AG08395 (cell line): ENCODE measurements around the gene POU3F1.
A peak's percentile ranks its signal among the peaks of the same experiment; 100 is the strongest.

Experiments used
- DNase-seq: peaks from one replicate; pipeline ENCODE4 v3.0.0; 2012; ENCODE audit warnings: mixed read lengths, low spot score

The POU3F1 gene

DNA sequence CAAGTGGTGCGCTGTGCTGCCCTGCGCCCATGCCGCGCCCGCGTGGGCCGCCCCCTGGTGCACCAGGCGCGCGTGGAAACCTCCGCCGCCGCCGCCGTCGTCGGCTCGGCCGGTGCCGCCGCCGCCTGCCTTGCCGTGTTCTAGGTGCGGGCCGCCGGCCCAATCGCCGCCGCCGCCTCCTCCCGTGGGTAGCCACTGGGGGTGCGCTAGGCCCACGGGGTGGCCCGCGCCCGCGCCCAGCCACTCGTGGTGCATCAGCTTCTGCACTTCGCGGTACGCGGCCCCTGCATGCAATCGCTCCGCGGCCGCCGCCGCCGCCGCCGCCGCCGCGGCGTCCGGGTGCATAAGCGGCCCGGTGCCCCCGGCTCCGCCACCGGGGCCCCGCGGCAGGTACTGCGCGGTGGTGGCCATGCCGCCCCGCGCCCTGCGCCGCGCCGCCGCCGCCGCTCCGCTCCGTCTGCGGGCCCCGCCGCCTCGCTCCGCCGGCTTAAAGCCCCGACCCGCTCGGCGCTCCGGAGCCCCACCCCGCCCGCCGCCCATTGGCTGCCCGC, at the start of gene POU3F1:
POU3F1 (minus strand) TSS at position 461 of the 551 bp plus-strand sequence; CDS start at position 411, 50 bp downstream.
- DNase-seq, result no peak

DNA sequence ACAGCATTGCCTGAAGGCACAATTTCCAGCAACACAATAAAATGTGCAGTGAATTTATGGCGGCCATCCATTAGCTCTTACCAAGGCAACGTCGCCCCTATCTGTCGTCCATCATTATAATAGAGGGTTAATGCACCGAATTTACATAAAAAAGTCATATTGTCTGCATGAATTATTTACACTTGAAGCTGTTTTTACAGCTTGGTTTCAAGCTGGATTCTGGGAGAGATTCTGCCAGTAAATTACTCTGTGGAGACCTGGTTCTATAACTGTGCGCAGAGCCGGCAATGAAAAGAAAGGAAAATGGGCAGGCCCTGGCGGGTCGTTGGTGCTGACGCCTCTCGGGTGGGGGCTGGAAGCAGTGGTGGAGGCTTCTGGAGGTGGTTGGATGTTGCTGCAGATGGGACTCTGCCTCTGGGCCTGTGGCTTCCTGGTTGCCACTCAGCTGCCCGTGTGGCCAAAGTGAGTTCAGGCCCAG, 48.9 kb upstream of the POU3F1 start:
- no peak for DNase-seq

DNA sequence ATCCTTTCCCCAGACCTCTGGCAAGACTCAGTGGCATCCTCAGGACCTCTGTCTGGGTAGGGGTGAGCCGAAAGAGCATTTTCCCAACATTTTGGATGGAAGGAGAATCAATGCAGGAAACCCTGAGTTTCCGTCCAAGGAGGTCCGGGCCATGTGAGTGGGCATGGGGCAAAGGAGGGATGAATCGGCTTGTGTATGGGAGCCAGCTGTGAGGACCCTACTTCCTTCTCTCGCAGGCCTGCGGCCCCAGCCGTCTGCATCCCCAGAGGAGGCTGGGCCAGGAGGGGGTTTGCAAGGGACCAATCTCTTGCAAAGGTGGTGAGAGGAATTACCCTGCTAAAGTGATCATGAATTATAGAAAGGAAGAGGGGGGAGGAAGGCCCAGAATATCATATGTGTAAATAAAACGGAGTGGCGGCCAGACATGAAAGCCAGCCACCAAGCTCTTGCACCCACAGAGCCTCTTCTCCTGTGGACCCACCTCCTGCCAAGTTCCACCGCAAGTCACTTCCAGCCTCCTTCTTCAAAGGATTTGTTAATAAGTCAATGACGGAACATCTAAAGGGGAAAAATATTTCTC, 48.2 kb upstream of the POU3F1 start:
- DNase-seq, result no peak

DNA sequence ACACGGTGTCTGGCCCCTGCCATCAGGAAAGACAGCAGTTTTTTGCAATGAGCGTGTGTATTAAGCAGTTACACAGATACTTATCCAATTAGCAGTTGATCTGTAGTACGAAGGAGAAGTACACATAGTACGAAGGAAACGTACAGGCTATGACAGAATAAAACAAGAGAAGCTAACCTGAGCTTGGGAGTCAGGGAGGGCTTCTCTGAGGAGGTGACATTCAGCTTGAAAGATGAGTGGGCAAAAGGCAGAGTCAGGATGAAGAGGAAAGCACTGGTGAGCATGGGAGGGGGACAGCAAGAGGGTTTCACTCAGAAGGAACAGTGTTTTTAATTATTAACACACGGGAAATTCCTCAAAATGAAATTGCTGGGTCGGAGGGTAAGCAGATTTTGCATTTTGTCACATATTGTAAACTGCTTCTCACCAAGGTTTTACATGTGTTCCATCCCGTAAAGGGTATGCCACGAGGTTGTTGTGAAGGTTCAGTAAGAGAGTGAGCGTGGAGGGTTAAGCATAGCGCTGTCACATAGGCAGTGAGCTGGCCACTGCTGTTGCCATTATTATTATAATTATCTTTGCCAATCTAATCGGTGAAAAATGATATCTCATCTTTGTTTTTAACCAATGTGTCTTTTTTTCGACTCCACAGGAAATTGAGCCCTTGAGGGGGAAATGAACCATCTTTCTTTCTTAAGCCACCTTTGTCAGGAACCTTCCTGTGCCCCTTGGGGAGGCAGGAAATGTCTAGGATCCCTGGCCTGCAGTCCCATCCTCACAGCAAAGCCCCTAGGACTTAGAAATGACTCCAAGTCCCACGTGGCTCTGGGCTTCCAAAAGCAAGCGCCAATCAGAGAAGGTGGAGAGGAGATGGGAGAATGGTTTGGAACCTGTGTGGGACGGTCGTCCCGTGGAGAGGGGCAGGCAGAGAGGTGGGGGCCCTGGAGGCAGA, 47.3 kb upstream of the POU3F1 start:
- DNase-seq, result no peak

DNA sequence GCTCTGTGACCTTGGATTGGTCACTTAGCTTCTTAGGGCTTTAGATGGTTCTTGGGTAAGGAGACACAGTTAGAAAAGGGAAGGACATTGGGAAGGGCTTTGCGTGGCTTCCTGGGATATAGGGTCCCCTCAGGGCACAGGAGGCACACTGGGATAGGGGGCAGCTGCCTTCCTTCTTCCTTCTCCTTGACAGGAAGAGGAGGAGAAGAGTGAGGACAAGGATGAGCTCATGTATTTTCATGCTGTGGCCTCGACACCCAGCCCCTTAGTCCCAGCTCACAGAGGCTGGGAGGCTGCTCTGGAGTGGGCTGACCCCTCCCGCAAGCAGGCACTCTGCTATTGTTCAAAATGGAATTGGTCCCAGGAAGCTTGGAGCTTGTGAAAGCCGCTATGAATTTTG, 45.7 kb upstream of the POU3F1 start:
- no peak for DNase-seq

DNA sequence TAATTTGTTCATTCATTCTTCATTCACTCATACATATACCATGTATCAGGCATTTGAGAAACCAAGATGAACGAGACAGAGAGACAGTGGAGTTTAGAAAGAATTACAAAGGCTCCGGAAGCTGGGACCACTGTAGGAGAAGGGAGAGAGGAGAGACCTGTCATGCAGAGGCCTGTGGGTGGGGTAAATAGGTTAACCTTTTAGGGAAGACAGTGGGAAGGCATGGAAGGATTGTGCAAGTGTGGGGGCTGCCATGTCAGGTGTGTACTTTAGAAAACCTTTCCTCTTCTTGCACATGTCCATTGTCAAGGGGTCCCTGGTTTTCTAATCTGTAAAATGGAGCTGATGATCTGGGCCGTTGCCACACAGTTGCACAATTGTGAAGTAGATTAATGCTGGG, 44.2 kb upstream of the POU3F1 start:
- no peak for DNase-seq

DNA sequence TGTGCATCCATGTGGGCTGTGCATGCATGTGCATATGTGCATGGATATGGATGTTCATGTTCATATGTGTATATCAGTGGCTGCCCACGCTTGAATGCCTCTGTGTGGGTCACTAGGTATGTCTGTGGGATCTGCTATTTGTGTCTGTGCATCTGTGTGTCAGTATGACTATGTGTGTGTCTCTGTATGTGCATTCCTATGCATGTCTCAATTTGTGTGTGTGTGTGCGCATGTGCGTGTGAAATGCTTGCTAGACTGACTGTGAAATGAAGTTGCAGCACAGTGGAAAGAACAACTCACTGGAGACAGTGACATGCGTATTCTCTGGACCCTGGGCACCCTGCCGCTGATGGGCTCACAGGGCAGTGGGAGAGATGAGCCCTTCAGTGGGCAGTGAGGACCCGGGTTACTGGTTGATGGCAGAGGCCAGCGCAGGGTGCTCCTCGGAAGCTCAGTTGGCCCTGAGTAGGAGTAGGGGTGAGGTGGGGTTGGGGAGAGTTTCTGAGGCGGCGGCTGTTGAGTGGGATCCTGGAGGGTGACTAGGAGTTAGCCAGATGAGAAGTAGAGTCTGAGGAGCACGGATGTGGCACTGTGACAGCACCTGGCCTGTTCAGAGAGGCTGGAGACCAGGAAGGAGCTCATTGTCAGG, 43.2 kb upstream of the POU3F1 start:
- DNase-seq, result no peak

DNA sequence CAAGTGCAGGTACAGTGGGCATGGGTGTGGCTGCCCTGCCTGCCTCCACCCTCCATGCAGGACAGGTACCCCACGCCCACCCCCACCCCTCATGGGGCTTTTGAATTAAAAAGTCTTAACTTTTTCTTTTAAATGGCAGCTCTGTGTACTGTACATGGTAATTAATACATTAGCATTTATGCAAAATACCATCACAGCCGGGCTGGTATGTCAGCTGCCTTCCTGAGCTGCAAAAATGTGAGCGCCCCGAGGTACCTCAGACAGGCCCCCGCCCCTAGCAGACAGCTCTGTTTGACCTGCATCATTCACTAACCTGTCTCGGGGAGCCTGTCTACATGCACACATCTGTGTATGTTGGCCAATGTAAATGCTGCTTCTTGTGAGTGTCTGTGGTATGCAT, 42.2 kb upstream of the POU3F1 start:
- DNase-seq, result no peak

DNA sequence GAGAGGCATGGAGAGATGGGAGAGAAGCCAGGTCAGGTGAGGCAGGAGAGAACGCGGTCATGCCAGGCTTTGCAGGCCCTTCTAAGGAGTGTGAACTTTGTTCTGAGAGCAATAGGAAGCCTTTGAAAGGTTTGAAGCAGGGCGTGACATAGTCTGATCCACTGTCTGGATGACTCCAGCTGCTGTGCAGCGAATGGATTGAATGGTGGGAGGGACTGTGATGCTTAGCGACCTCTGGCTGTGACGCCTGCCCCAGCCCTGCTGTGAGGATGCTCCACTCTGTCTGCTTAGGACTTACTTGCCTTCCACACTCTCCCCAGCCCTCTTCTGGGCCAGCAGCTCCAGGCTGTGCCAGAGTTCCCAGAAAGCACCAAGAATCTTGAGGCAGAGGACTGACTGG, 41.8 kb upstream of the POU3F1 start:
- no peak for DNase-seq

DNA sequence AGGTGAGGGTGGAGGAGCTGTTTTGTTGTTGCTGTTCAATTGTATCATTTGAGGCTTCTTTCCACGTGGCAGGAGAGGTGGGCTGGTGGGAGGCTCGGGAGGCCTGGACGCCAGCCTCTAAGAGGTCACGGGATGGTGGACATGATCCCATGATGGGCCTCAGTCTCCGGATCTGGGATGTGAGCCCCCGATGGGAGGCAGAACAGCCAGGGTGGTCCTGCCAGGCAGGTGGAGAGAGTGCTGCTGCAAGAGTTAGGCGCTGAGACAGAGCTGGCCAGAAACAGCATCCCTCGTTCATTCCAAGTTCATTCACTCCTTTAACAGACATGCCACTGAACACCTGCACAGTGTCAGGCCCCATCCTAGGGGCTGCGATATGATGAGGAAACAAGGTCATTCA, 41.1 kb upstream of the POU3F1 start:
- no peak for DNase-seq

DNA sequence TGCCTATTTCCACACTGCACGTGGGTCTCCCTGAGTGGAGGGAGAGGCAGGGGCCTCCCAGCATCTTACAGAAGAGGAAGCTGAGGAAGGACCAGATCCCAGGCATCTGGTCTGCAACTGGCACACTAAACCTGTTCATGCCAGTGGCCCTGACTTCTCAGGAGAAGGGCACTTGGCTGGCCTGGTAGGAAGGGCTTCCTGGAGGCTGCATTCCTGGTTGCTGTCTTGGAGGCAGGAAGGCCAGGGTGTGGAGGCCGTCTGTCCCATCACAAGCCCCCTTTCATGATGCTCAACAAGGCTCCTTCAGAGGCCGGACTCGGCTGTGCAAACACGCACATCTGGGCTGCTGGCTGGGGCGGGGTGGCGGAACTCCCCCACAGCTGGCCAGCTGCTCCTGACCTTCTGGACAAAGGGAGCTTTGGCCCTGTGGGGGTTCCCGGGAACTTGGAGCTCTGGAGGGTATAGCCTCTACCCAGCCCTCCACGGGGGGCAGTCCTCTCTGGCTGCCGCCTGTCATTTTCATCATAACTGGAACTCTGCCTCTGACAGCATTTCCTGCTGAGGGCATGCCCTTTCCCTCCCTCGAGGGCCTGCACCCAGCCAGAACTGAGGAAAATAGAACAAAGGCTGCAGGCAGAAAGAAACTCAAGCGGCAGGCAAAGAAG, 39.2 kb upstream of the POU3F1 start:
- DNase-seq, result no peak

DNA sequence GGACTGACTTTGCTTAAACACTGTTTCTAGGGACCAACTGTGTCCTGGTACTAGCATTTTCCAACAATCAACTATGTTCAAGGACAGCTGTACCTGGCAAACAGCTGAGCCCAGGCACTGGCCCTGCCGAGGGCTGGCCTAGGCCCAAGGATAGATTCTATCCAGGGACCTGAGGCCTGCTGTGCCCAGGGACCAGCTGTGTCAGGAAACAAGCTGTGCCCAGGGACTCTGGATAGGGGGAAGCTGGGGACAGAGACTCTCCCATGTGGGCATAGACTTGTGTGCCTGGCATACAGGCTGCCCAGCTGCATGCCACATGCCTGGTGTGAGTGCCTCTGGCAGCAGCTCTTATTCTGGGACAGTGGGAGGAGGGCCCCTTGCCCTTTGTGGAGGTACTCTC, 38.1 kb upstream of the POU3F1 start:
- no peak for DNase-seq

DNA sequence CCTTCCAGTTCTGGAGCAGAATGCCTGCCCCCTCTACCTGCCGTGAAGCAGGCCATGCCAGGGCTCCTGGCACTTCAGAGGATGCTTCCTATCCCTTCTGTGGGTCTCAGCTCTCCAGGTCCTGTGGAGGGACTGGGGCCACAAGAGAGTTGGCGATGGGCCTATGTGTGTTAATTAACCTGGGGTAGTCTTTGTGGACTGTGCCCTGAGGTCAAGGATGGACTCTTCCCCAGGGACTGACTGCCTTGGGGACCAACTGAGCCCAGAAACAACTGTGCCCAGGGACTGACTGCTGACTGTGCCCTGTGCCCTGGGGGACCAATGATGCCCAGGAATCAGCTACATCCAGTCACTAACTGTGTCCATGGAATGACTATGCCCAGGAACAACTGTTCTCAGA, 37.5 kb upstream of the POU3F1 start:
- DNase-seq, result no peak

DNA sequence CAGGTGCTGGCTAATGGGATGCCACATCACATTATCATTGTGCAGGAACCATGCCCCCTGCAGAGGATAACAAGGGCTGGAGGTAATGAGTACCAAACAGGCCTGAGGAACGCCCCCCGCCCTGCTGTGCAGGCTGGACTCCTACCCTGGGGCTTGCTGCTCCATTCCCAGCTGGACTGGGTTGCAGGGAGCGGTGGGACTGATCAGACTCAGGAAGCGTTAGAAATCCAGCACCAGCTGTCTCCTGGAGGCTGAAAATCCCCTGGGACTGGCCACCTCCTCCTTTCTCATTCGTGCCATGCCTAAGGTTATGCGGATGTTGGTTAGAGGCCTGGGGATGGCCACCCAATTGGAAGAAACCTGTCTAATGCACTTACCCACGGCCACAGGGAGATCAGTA, 36.9 kb upstream of the POU3F1 start:
- DNase-seq, result no peak

DNA sequence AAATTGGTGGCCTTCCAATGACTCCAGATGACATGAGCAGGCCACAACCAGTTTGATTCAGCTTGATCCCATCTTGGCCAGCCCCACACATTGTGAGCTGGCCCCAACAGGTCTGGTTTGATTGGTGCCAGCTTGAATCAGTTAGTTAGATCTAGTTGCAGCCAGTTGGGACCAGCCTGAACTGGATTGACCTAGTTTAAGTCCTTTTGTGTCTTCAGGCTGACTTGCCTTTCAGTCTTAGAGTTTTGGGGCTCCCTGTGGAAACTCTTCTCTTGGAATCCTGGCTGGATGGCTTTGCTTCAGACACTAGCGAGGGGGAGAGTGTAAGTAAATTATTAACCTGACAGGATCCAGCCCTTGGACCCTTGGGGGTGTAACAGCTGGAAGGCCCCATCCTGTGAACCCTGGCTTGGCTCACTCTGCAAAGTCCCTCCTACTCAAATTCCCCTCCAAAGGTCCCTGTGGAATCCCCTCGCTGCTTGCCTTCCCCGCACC, 36.2 kb upstream of the POU3F1 start:
- DNase-seq, result no peak

DNA sequence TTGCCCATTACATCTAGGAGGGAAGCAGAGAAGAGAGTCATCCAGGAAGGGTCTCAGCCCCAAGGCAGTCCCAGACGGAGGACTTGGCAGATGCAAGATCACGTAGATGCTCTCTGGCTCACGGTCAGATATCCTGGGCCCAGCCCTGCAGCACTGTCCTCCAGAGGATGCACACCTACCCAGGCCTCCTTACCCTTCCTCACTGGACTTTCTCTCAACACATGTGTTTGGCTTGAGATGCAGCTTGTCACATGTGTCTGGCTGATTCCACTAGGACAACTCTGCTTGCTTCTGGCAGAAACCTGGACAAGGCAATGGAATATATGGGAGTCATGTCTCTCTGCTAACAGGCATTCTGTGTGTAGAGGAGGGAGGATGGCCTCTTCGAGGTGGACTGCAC, 32.4 kb upstream of the POU3F1 start:
- no peak for DNase-seq

DNA sequence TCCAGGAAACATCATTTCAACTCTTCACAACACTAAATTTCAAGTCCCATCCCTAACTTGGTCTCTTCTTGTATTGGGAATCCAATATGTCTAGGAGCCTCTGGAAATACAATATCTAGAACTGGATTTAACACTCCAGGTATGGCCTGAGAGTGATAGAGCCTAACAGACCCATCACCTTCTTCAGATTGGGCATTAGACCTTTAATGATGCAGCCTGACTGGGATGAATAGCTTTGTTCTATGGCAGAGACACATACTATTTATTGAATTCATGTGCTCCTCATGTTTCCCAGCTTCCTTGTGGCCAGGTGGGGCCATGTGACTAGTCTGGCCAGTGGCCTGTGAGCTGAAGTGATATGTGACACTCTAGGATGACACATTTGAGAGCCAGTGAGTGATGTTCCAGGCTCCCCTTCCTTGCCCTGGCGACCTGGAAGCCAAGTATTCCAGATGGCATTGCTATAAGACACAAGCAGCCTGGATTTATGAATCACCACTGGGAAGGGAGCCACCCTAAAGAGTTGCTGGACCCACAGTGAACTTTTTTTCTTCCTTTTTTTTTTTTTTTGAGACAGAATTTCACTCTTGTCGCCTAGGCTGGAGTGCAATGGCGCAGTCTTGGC, 31.0 kb upstream of the POU3F1 start:
- peak; percentile 39 for DNase-seq

DNA sequence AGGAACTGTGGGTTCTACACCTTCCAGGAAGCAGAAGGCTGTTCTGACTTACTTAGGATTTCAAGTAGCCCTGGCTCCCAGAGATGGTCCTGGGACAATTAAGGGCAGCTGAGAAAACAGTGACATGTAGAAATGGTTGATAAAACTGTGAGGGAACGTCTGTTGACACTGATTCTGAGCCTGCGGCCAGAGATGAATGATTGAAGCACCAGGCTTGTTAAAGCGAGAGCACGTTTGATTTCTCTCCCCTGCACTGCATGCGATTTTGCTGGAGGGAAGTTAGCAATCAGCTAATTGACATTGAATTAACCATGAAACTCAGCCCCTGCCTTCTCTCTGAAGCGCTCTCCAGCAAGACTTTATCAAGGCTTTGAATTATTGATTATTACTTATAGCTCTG, 29.9 kb upstream of the POU3F1 start:
- no peak for DNase-seq

DNA sequence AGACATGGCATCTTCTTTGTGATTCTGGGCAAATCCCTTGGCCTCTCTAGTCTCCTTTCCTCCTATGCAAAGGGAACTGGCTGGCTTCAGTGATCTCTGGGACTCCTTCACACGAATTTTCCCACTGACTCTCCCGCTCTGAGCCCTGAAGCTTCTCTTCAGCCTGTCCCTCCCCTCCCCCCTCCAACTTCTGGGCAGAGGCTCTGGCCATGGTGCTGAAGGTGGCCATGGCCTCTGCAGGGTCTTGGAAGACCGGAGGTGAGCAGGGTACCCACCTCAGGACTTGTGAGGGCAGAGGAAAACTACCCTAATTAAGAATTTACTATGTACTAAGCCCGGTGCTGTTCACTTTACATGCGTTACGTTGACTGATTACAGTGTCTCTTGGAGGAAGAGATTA, 29.4 kb upstream of the POU3F1 start:
- no peak for DNase-seq

DNA sequence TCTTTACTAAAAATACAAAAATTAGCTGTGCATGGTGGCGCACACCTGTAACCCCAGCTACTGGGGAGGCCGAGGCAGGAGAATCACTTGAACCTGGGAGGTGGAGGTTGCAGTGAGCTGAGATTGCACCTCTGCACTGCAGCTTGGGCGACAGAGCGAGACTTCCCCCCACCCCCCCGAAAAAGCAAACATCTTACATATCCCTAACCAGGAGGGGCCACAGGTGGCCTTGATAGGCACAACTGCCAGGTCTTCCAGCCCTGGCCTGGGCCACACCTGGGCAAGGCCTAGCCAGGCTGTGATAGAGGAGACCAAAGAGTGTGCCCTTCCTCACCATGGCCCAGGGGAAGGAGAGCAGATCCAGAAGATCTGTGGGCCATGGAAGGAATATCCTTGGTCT, 28.6 kb upstream of the POU3F1 start:
- no peak for DNase-seq

DNA sequence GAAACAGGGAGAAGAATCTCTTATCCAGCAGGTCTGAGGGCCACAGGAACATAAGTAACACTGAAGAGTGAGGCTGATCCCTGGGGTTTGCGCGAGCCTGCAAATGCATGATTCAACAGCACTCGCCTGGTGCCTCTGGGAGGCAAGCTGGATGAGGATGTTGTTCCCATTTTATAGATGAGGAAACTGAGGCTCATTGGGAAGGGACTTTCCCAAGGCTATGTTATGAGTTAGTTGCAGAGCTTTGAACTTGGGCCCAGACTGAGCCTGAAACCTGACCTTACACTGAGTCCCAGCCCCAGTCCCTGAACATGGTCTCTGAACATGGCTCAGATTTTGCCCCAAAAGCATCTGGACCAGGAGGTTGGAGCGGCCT, 27.7 kb upstream of the POU3F1 start:
- no peak for DNase-seq
